Astrocyte (in vitro differentiated cells and primary cell): Measurements from ENCODE around the gene CLEC4D. TPM values are rescaled to one million over a fixed set of nuclear protein-coding genes. Genes with fewer than 3 reads are reported as not detected.

Experiments used
- DNase-seq: peaks from one replicate; pipeline ENCODE4 v3.0.0-alpha.2; 2010; ENCODE audit warnings: low read depth
- FAIRE-seq: peaks from 2 replicates; lab custom pipeline; 2011; peaks lifted over from hg19 to GRCh38; lab: Jason Lieb, UNC
- H2AFZ ChIP-seq: 2 replicates; pipeline ENCODE4 v1.6.0; 2012; ENCODE audit warnings: low read depth, low read length, inconsistent platforms
- H3K27ac ChIP-seq: 2 replicates; pipeline ENCODE4 v1.5.1; 2011; ENCODE audit warnings: low read depth, low read length, inconsistent platforms
- H3K27me3 ChIP-seq: 2 replicates; pipeline ENCODE4 v1.6.0; 2011; ENCODE audit warnings: low read length, inconsistent platforms; ENCODE audit not compliant: insufficient read depth
- H3K36me3 ChIP-seq: 2 replicates; pipeline ENCODE4 v1.5.1; 2011; ENCODE audit warnings: low read length, inconsistent platforms; ENCODE audit not compliant: insufficient read depth
- H3K4me1 ChIP-seq: 2 replicates; pipeline ENCODE4 v1.5.1; 2011; ENCODE audit warnings: low read length, inconsistent platforms; ENCODE audit not compliant: insufficient read depth
- H3K4me2 ChIP-seq: 2 replicates; pipeline ENCODE4 v1.6.0; 2012; ENCODE audit warnings: low read length, inconsistent platforms
- H3K4me3 ChIP-seq: 2 replicates; pipeline ENCODE4 v1.5.1; 2011; ENCODE audit warnings: low read depth, mild to moderate bottlenecking, low read length, inconsistent platforms; ENCODE audit not compliant: insufficient read depth
- H3K79me2 ChIP-seq: 2 replicates; pipeline ENCODE4 v1.6.0; 2012; ENCODE audit warnings: mild to moderate bottlenecking, low read length, inconsistent platforms; ENCODE audit not compliant: insufficient read depth
- H3K9ac ChIP-seq: 2 replicates; pipeline ENCODE4 v1.6.0; 2012; ENCODE audit warnings: mild to moderate bottlenecking, low read length, inconsistent platforms
- H3K9me3 ChIP-seq: 2 replicates; pipeline ENCODE4 v1.5.1; 2012; ENCODE audit warnings: low read depth, mild to moderate bottlenecking, low read length, inconsistent platforms; ENCODE audit not compliant: insufficient read depth
- H4K20me1 ChIP-seq: 2 replicates; pipeline ENCODE4 v1.6.0; 2012; ENCODE audit warnings: low read length, inconsistent platforms; ENCODE audit not compliant: insufficient read depth
- H3K27ac Mint-ChIP-seq: one replicate; pipeline ENCODE4 v1.8.0; 2021; ENCODE audit warnings: mild to moderate bottlenecking, mixed read lengths; ENCODE audit not compliant: unreplicated experiment
- H3K27me3 Mint-ChIP-seq: one replicate; pipeline ENCODE4 v1.8.0; 2021; ENCODE audit warnings: low read depth, mixed read lengths; ENCODE audit not compliant: unreplicated experiment
- H3K36me3 Mint-ChIP-seq: one replicate; pipeline ENCODE4 v1.8.0; 2021; ENCODE audit warnings: low read depth, mixed read lengths; ENCODE audit not compliant: unreplicated experiment
- H3K4me1 Mint-ChIP-seq: one replicate; pipeline ENCODE4 v1.8.0; 2021; ENCODE audit warnings: low read depth, mixed read lengths; ENCODE audit not compliant: unreplicated experiment
- H3K4me3 Mint-ChIP-seq: one replicate; pipeline ENCODE4 v1.8.0; 2021; ENCODE audit warnings: mild to moderate bottlenecking, moderate library complexity, mixed read lengths; ENCODE audit not compliant: unreplicated experiment
- H3K9me3 Mint-ChIP-seq: one replicate; pipeline ENCODE4 v1.8.0; 2021; ENCODE audit warnings: mild to moderate bottlenecking, mixed read lengths; ENCODE audit not compliant: unreplicated experiment
- CTCF ChIP-seq: IDR thresholded peaks from 2 replicates; pipeline ENCODE4 v1.5.1; 2011; ENCODE audit warnings: low read depth, mild to moderate bottlenecking, inconsistent platforms, low read length, moderate library complexity; ENCODE audit not compliant: insufficient read depth
- EZH2 ChIP-seq: IDR thresholded peaks from 2 replicates; pipeline ENCODE4 v1.6.1; 2012; ENCODE audit warnings: mild to moderate bottlenecking, low read length, inconsistent platforms; ENCODE audit not compliant: insufficient read depth
- total RNA-seq: library from RNA; stranded (reverse); gene quantifications from 2 replicates; pipeline ENCODE4 v1.2.1, GENCODE V29; 2021

Gene CLEC4D
- total RNA-seq, 1 donor from 2014 or later, result not detected

GRCh38 chr12:8559676-8560075, 46.4 kb downstream of the CLEC4D start:
- Mint-ChIP-seq H3K9me3 (peaks cover 8% of the 10 kb centered on the region), H3K27me3 (no peaks in the 10 kb centered on the region), H3K36me3 (no peaks in the 10 kb centered on the region), H3K4me1 (peaks cover 11% of the 10 kb centered on the region), H3K4me3 (no peak overlapping the region), H3K27ac (no peak overlapping the region)
- Histone ChIP-seq H3K27ac (no peak overlapping the region), H2AFZ (no peak overlapping the region), H3K36me3 (no peaks in the 10 kb centered on the region), H3K9ac (no peak overlapping the region), H3K9me3 (no peaks in the 10 kb centered on the region), H3K4me2 (no peak overlapping the region), H4K20me1 (no peaks in the 10 kb centered on the region), H3K4me3 (no peak overlapping the region), H3K79me2 (no peaks in the 10 kb centered on the region), H3K27me3 (no peaks in the 10 kb centered on the region), H3K4me1 (no peaks in the 10 kb centered on the region)
- TF ChIP-seq EZH2, result no peak
- TF ChIP-seq CTCF, result no peak
- DNase-seq (no peak), FAIRE-seq (no peak)

GRCh38 chr12:8561011-8561410, 47.7 kb downstream of the CLEC4D start:
- no peak overlapping the region for H3K4me3 Mint-ChIP-seq

More at GRCh38 chr12:8561011-8561410, 47.7 kb downstream of the CLEC4D start:
- Histone ChIP-seq H3K4me1 (no peaks in the 10 kb centered on the region), H3K9me3 (no peaks in the 10 kb centered on the region), H3K79me2 (no peaks in the 10 kb centered on the region), H3K4me2 (no peak overlapping the region), H2AFZ (no peak overlapping the region), H3K27me3 (no peaks in the 10 kb centered on the region), H4K20me1 (no peaks in the 10 kb centered on the region), H3K9ac (no peak overlapping the region), H3K27ac (no peak overlapping the region), H3K4me3 (no peak overlapping the region), H3K36me3 (no peaks in the 10 kb centered on the region)
- no peak overlapping the region for H3K27ac Mint-ChIP-seq
- DNase-seq, result no peak
- no peak for FAIRE-seq
- no peak for TF ChIP-seq EZH2
- no peak for TF ChIP-seq CTCF
- peaks cover 8% of the 10 kb centered on the region for H3K4me1 Mint-ChIP-seq
- no peaks in the 10 kb centered on the region for H3K27me3 Mint-ChIP-seq
- no peaks in the 10 kb centered on the region for H3K36me3 Mint-ChIP-seq
- H3K9me3 Mint-ChIP-seq, result peaks cover 8% of the 10 kb centered on the region
